Anterior cingulate cortex (tissue), 58 donors: ENCODE measurements around the gene SREBF1.

ENCODE experiments used
- DNase-seq, 58 donors: peaks; one replicate each; lab custom pipeline; 2025; lab: John Stamatoyannopoulos, UW

Gene SREBF1

DNA sequence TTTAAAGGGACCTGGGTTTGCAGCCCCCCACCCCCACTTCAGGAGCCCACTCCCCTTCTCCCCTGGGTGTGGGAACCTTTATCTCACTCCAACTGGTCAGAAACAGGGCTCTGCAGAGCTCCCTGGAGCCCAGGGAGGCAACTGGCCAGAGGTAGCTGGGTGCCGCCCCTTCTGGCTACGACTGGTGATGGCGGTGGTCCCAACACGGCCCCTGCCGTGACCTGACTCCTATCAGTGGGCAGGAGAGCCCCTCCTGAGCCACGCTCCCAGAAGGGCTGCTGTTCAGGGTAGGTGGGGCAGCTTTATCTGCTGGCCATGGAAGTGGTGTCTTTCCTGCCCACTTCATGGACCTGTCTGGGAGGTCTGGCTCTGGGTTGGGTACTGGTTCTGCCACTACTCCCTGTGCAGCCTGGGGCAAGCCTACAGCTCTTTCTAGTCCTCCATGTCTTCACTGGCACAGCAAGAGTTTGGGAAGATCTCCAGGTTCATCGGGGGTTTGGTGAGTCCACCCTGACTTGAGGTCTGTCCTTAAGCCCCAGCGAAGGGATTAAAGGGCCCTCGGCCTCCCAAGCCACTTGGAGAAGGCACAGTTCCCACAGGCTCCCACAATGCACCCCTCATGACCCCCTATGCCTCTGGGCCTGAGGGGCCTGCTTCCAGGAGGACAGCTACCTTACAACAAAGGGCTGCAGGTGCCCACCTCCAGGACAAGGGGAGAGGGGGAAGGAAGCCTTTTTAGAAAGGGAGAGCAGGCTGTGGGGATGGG, 5.5 kb upstream of the SREBF1 start:
- DNase-seq = no peak

DNA sequence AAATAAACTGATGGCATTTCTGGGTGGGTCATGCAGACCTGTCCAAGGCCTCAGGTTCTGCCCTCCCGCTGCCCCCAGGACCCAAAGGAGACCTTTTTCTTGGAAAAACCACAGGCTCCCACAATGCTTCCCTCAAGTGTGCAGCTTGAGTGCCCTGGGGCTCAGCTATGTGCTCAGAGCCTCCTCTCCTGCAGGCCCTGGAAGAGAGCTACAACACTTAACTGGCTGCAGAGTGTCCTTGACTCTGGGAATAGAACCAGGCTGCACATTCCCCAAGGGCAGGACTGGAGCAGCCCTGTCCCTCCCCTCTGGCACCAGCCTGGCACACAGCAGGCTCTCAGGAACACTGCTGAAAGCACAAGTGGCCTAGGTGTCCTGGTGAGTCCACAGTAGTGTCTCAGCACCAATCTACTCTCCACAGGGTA, 4.8 kb upstream of the SREBF1 start:
- peak in 7 of 58 donors; percentile 22 to 63 (median 33) for DNase-seq

DNA sequence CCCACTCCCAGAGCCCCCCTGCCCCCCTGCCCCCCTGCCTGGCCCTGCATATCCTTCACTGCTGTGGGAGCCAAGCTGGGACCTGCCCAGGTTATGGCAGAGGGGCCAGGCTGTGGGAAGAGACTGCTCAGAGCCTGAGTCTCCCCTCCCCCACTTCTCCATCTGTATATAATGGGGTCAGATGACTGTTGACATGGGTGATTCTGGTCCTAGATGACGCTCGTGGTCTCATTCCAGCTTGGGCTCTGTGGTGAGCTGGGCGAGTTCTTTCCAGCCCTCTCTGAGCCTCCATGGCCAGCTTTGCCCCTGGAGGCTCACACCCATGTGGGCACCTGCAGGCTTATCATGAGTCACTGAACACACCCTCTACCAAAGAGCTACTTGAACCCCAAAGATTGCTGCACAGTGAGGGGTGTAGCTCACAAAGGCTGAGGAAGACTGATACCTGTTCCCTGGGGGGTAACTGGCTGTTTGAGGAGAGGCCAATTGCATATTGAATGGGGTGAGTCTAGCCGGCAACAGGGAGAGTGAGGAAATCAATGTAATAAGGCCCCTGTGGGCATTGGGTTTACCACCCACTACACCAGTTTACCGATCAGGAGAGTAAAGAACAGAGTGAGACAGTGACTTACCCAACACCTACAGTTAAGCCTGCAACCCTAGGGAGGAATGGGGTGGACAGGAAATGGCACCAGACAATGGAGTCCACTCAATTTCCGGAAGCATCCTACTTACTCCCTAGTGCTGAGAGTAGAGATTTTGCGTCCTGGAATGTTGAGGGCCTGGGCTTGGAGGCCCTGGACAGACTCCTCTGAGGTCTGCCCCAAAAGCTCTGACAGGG, 4.2 kb upstream of the SREBF1 start:
- DNase-seq = peak in 25 of 58 donors; percentile 50 to 86 (median 74)

DNA sequence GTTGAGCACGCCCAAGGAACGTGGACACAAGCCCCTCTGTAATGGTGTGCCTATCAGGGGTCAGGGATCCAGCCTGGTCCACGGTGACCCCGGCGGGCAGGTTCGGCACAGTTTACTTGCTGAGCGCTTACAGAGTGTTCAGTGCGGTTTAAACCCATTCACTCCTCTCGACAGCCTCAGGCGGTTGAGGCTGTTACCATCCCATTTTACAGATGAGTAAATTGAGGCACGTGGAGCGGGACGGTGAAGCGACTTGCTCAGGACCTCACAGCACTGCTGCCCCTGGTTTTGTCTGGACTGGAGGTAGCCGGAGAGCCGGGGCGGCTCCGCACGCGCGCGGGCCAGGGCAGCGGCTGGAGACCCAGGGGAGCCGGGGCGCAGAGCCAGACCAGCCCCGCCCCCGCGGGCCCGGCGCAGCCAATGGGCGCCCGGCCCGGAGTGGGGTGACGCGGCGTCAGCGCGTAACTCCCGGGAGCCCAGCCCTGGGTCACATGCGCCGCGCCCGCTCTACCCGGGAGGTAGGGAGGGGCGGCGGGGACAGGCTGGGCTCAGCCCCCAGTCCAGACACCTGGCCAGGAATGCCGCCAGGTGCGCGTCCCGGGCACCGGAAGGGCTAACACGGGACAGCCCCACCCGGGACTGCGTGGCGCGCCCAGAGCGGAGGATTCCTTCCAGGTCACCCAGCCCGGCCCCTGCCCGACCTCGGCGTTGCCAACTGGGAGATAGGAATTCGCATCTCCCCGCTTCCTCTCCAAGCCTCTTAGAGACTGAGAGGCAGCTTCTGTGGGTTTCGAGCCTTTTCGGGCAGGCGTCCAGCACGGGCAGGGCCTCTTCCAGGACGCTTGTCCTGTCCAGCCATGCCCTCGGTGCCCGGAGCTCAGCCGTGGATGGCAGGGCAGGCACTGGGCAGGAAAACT, 3.3 kb upstream of the SREBF1 start:
- peak in 54 of 58 donors; percentile 44 to 95 (median 87) for DNase-seq

DNA sequence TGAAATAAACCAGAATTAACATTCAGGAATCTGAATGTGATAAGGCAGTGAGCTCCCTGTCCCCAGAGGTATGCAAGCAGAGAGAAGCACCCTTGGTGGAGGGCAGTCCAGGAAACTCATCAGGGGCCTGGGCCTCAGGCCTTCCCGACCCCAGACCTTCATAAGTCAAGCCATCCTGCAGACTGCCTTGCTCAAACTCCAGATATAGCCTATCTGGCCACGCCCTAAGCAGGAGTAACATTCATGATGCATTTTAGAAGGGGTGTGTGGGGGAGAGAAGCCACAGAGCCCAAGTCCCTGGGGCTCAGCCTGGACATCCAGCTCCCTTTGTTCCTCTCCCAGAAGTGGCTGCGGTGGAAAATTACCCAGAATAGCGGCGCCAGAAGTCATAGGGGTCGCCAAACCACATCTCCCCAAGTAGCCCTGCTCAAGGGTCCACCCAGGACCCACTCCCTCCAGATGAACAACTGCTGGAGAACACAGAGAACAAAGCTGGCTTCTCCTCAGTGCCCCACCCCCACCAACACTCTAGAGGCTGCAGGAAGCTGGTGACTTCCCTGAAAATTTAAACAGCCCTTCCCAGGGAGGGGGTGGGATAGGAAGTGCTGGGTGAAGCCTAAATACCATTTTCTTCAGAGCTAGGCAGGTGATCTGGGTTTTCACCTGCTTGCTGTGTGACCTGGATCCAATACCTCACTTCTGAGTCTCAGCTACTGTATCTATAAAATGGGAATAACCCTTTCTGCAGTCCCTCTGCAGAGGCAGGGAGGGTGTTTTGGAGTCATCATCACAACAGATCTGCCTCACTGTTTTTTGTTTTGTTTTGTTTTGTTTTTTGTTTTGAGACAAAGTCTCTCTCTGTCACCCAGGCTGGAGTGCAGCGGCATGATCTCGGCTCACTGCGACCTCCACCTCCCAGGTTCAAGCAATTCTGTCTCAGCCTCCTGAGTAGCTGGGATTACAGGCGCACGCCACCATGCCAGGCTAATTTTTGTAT, 1.5 kb upstream of the SREBF1 start:
- peak in 27 of 58 donors; percentile 29 to 61 (median 45) for DNase-seq

DNA sequence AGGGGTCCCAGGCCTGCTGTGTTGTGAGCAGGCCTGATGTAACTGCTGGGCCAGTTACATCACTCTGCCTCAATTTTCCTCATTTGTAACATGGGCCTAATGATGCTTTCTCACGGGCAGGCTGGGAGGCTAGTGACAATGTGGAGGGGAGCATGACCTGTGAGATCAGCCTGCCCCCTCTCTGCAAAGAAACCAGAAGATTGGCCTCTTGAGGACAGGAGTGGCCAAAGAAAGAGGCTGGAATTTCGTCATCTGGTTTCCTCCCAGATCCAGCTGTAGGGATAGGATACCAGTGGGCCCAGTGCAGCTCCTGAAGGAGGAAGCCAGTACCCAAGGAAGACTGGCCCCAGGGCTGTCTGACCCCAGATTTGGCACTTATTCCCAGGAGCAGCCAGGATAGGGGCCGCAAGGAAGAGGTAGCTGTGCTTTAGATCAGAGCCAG, 615 bp upstream of the SREBF1 start:
- DNase-seq = peak in 1 of 58 donors; percentile 52

DNA sequence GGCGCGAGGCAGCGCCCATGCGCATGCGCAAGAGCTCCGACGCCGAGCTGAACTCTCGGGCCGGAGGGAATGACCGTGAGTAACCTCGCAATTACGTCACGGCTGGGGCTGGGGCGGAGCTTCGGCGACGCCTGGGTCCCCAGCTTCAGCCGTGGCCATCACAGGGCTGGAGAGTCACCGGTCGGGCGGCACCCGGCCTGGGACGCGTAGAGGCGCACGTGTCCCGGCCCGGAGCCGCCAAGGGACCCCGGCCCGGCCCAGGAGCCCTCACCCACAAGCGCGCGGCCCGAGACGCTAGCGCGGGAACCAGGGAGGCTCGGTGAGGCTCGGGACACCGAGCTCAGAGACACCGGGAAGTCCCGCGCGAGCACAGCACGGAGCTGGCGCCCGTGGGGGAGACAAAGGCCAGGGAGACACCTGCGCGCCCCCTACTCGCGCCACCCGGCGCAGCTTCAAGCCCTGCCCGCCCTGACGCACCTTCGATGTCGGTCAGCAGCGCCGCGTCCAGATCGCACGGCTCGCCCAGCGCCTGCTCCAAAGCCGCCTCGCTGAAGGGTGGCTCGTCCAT, 452 bp downstream of the SREBF1 start:
- DNase-seq = peak; percentile 65 to 99 (median 96)

DNA sequence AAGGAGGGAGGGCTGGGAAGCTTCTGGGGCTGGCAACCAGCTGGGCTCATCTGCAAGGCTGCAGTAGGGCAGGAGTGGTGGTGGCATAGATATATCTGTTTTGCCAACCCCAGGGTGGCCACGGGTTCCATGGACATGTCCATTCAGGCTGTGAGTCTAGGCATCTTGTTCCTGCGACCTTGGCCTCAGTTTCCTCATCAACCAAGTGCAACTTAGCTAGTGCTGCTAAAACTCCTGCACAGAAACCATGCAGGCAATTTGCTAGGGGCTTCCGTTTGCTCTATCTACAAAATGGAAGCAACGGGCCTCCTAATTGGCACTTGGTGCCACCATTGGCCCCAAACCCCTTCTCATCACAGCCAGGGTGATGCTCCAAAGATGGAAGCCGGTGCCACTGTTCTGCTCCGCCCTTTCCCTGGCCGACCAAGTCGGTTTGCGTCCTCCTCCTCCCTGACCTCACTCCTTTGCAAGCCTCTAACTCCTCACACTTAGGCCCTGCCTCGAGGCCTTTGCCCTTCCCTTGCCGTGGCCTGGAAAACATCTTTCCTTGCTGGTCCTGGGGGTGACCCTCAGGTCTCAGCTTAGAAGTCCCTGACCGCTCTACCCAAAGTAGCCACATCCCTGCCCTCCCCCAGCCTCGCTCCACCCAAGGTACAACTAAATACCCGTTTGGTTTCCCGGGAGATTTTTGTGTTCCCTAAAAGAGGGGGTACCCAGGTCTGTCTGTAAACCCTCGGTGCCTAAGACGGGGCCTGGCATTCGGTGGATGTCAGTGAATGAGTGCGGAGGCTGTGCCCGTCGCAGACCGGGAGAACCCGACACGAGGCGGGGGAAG, 1.2 kb downstream of the SREBF1 start:
- DNase-seq = peak in 1 of 58 donors; percentile 67

DNA sequence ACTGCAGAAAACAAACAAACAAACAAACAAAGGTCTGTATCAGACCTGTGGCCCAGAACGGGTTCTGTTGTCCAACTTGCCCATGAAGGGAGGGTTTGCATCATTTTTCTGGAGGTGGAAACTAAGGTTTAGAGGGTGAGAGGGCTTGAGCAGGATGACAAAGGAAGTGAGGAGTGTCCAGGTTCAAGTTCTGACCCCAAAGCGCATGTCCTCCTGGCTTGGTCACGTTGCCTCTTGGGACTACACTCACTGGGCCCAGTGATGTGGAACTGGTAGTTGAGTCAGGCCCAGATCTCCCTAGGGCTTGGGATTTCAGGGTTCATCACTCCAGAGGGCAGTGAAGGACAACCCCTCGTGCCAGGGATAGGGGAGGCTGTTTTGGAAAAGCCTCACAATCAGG, 1.8 kb downstream of the SREBF1 start:
- DNase-seq = no peak

DNA sequence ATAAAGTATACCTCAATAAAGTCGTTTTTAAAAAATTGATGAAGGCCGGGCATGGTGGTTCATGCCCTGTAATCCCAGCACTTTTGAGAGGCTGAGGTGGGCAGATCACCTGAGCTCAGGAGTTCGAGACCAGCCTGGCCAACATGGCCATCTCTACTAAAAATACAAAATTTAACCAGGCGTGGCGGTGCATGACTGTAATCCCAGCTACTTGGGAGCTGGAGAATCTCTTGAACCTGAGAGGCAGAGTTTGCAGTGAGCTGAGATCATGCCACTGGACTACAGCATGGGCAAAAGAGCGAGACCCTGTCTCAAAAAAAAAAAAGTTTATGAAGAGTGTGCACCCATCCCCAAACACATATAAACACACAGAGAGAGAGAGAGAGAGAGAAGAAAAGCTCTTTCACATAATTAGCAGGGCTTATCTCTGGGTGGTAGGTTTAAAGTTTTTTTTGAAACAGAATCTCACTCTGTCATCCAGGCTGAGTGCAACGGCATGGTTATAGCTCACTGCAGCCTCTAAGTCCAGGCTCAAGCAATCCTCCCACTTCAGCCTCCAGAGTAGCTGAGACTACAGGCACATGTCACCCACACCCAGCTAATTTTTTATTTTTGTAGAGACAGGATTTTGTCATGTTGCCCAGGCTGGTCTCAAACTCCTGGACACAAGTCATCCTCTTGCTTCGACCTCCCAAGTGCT, 3.0 kb downstream of the SREBF1 start:
- DNase-seq = no peak

DNA sequence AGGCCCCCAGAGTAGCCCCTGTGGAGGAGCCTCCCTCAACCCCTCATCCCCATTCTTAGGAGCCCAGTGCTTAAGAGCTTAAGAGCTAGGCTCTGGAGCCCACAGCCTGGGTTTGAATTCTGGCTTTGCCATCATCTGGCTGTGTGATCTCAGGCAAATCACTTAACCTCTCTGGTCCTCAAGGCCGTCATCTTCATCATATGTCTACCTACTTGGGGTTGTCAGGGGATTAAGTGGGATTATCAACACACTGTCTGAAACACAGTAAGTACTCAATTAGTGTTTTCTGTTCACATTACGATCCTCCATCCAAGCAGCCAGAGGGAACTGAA, 4.8 kb downstream of the SREBF1 start:
- DNase-seq = no peak

DNA sequence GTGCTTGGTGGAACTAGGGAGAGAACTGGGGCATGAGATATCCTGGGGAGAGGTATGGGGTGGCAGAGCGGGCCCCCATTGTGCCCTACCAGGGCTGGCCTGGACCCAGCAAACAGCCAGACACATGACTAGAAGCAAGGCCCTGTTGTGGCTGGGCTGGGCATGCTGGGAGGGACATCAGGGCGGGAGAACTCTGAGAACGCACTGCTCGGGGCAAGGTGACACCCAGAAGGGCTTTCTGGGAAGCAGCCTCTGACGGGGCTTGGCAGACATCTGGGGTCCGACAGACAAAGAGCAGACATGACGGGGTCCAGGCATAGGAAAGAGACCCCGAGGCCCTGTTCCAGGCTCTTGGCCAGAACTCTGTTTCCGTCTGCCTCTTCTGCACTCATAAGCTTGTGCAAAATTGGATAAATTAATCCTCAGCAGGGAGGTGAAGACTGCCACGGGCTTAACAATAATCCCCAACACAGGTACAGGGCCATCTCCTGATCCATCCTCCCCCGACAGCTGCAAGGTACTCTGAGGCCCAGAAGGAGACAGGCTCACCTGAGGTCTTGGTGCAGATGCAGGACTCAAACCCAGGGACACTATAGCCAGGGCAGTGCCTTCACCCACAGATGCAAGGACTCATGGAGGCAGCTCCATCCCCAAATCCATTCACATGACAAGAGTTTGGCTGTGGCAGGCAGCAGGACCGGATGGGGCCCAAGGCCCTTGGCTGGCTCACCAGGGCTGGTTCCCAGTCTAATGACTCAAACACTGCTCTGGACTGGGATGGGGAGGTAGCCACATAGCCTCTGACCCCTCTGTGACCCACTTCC, 5.4 kb downstream of the SREBF1 start:
- DNase-seq = peak in 13 of 58 donors; percentile 26 to 67 (median 39)

DNA sequence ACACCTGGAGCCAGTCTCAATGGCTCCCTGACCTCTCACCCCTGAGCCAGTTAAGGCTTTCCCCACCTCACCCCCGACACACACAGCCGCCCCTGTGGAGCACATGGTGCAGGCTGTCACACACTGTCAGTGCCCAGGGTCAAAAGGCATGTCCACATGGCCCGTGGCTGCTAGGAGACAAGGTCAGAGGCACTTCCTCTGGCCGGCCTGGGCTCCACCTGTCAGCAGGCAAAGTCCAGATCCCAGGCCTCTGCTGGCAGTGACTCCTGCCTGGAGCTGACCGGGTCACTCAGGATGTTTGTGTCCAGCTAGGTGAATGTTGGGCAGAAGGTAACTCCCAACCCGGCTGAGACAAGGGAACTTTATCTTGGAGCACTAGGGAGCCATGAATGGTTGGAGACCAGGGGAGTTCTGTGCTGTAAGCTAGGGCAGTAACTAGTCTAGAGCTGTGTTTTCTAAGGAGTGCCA, 6.0 kb downstream of the SREBF1 start:
- no peak for DNase-seq

DNA sequence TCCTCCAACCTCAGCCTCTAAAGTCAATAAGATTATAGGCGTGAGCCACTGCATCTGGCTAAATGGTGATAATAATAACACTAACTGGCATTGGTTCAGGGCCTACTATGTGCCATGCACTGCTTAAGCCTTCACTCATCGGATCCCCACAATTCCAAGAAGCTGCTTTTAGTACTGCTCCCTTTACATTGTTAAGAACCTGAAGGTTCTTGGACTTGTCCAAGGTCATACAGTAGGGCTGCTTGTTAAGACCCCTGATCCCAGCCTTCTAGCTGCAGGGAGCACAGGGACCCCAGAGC, 6.6 kb downstream of the SREBF1 start:
- DNase-seq = no peak

DNA sequence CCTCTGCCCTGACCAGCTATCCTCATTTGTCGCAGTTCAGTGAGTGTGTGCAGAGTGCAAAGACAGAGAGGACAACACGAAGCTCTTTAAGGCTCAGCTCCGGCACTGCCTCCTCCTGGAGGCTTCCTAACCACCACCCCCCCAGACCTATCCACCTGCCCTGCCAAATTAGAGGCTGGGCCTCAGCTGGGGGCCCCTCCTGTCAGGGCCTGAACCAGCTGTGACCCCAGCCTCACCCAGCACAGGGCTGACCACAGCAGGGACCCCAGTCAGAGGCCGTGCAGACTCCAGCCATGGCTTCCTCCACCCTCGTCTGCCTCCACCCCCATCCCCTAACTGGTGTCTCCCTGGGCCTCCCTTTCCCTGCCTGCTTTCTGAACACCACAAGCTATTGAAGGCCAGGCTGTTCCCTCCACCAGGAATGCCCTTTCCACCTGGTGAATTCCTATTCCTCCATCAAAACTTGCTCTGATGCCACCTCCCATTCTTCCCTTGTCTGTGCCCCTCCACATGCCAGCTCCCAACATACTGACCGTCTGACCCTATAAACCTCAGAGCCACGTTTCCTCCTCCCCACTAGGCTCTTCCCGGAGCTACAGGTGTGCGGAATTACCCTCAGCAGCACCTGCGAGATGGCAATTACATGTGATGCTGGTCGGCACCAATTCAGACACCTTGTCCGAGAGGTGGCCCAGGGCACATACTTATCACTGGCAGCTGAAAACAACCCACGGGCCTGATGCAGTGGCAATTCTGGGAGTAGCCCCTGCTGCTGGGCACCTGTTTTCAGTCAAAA, 8.8 kb downstream of the SREBF1 start:
- DNase-seq = no peak
